Neural cell (in vitro differentiated cells): ENCODE results near the gene POGZ. TPM values are rescaled to one million over a fixed set of nuclear protein-coding genes. Genes with fewer than 3 reads are reported as not detected.

ENCODE experiments used
- H2AFZ ChIP-seq: fragments of 200-600, 300-800 bp; sonication (generic), shearing (Covaris generic); 2 replicates; pipeline ENCODE4 v1.6.0; 2014; ENCODE audit warnings: low read depth, mild to moderate bottlenecking, antibody characterized with exemption, low read length, moderate library complexity
- H3F3A ChIP-seq: fragments of 200-600 bp; shearing (Covaris generic); 2 replicates; pipeline ENCODE4 v1.6.1; 2016; ENCODE audit warnings: mild to moderate bottlenecking, moderate library complexity, mixed read lengths, antibody characterized with exemption, low read length; ENCODE audit not compliant: insufficient read depth, poor library complexity, severe bottlenecking
- H3K27ac ChIP-seq: fragments of 200-600, 300-800 bp; sonication (generic), shearing (Covaris generic); 2 replicates; pipeline ENCODE4 v1.5.1; 2014; ENCODE audit warnings: mild to moderate bottlenecking, low read length, moderate library complexity
- H3K27me3 ChIP-seq: fragments of 300-800, 200-600 bp; sonication (generic), shearing (Covaris generic); 2 replicates; pipeline ENCODE4 v1.6.0; 2014; ENCODE audit warnings: mild to moderate bottlenecking, low read depth, low read length, moderate library complexity; ENCODE audit not compliant: insufficient read depth
- H3K36me3 ChIP-seq: fragments of 300-800, 200-600 bp; sonication (generic), shearing (Covaris generic); 2 replicates; pipeline ENCODE4 v1.5.1; 2014; ENCODE audit warnings: mild to moderate bottlenecking, antibody characterized with exemption, low read length, moderate library complexity; ENCODE audit not compliant: insufficient read depth
- H3K4me2 ChIP-seq: fragments of 300-800, 200-600 bp; sonication (generic), shearing (Covaris generic); 2 replicates; pipeline ENCODE4 v1.6.0; 2014; ENCODE audit warnings: mild to moderate bottlenecking, low read length
- H3K4me3 ChIP-seq: fragments of 300-800, 200-600 bp; sonication (generic), shearing (Covaris generic); 2 replicates; pipeline ENCODE4 v1.5.1; 2014; ENCODE audit warnings: mild to moderate bottlenecking, low read length, moderate library complexity
- H3K79me2 ChIP-seq: fragments of 200-600 bp; shearing (Covaris generic); replicated peaks from 2 replicates; pipeline ENCODE4 v1.6.0; 2014; ENCODE audit warnings: mild to moderate bottlenecking, low read length, moderate library complexity; ENCODE audit not compliant: insufficient read depth
- H3K9ac ChIP-seq: fragments of 300-800, 200-600 bp; sonication (generic), shearing (Covaris generic); 2 replicates; pipeline ENCODE4 v1.6.1; 2016; ENCODE audit warnings: mild to moderate bottlenecking, low read length, mixed read lengths
- H3K9me2 ChIP-seq: fragments of 200-600 bp; shearing (Covaris generic); 2 replicates; pipeline ENCODE4 v1.6.1; 2016; ENCODE audit warnings: mild to moderate bottlenecking, low read length, mixed read lengths; ENCODE audit not compliant: insufficient read depth
- H3K9me3 ChIP-seq: fragments of 200-600, 300-800 bp; sonication (generic), shearing (Covaris generic); 2 replicates; pipeline ENCODE4 v1.6.1; 2016; ENCODE audit warnings: mild to moderate bottlenecking, mixed run types, low read length, moderate library complexity, mixed read lengths
- H4K20me1 ChIP-seq: fragments of 200-600 bp; shearing (Covaris generic); 2 replicates; pipeline ENCODE4 v1.6.1; 2016; ENCODE audit warnings: mild to moderate bottlenecking, mixed run types; ENCODE audit not compliant: insufficient read depth
- EP300 ChIP-seq: fragments of 450-650 bp; conservative IDR thresholded peaks from 2 replicates; pipeline ENCODE4 v1.6.1; 2014; ENCODE audit warnings: antibody characterized with exemption, mild to moderate bottlenecking, moderate library complexity; ENCODE audit not compliant: poor library complexity, severe bottlenecking
- EZH2 ChIP-seq: fragments of 200-600, 300-800 bp; shearing (Covaris generic), sonication (generic); IDR thresholded peaks from 2 replicates; pipeline ENCODE4 v1.6.1; 2014; ENCODE audit warnings: antibody characterized with exemption, low read length, borderline replicate concordance, mild to moderate bottlenecking; ENCODE audit not compliant: insufficient read depth, poor library complexity, severe bottlenecking
- MXI1 ChIP-seq: fragments of 450-650 bp; conservative IDR thresholded peaks from 2 replicates; pipeline ENCODE4 v1.6.1; 2014; ENCODE audit warnings: antibody characterized with exemption, mild to moderate bottlenecking; ENCODE audit not compliant: poor library complexity, severe bottlenecking
- POLR2AphosphoS5 ChIP-seq: IDR thresholded peaks from 2 replicates; pipeline ENCODE4 v1.6.1; 2012
- RAD21 ChIP-seq: fragments of 450-650 bp; conservative IDR thresholded peaks from 2 replicates; pipeline ENCODE4 v1.6.1; 2014; ENCODE audit warnings: antibody characterized with exemption, mild to moderate bottlenecking, moderate library complexity
- SMC3 ChIP-seq: fragments of 450-650 bp; conservative IDR thresholded peaks from 2 replicates; pipeline ENCODE4 v1.6.1; 2014; ENCODE audit warnings: antibody characterized with exemption, mild to moderate bottlenecking, moderate library complexity; ENCODE audit not compliant: poor library complexity
- TAF1 ChIP-seq: IDR thresholded peaks from 2 replicates; pipeline ENCODE4 v1.6.1; 2012; ENCODE audit warnings: low read depth
- polyA plus RNA-seq: library from polyadenylated mRNA; depleted of rRNA; stranded (reverse); fragments of >200 nt; gene quantifications from 2 replicates; pipeline ENCODE4 v1.2.3, GENCODE V29; 2014
- TF ChIP-seq, protein P1 (sequence below): IDR thresholded peaks from 2 replicates; pipeline ENCODE4 v1.6.1; 2012; ENCODE audit warnings: borderline replicate concordance
- TF ChIP-seq, protein P2 (sequence below): fragments of 450-650 bp; IDR thresholded peaks from 2 replicates; pipeline ENCODE4 v1.5.1; 2014; ENCODE audit warnings: antibody characterized with exemption, mild to moderate bottlenecking, moderate library complexity; ENCODE audit not compliant: poor library complexity, severe bottlenecking

The POGZ gene
- polyA plus RNA-seq, 1 donor from 2014 or later, result 50.2 TPM

DNA sequence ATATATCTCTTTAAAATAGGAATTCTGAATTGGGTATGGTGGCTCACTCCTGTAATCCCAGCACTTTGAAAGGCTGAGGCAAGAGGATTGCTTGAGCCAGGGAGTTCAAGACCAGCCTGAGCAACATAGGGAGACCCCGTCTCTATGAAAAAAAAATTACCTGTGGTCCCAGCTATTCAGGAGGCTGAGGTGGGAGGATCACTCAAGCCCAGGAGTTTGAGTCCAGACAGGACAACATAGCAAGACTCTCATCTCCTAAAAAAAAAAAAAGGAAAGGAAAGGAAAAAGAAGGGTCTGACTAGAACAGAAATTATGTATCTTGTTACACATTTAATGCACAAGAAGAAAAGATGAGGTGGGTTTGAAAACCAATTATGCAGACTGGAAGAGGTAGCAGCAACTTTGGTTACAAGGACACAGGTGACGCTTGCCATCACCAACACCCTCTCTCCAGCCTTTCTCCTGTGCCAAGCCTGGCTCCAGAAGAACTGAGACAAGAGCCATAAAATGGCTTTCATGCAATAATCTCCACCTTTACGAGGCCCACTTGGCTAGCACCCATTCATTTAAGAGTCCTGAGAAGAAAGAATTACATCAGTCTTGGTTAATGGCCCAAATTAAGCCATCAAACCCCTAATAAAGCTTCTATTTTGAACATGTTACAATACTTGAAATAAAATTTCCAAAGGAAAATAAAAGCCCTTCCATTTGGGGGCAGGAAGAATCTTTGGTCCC, 82.0 kb downstream of the POGZ start:
- H4K20me1 ChIP-seq, result no peaks in the 10 kb centered on the region
- H3K27ac ChIP-seq, result no peak overlapping the region
- no peaks in the 10 kb centered on the region for H3K79me2 ChIP-seq
- H3K9ac ChIP-seq, result no peak overlapping the region
- H3K4me3 ChIP-seq, result no peak overlapping the region
- no peaks in the 10 kb centered on the region for H3K36me3 ChIP-seq
- no peak overlapping the region for H3K4me2 ChIP-seq
- H3K9me3 ChIP-seq, result no peaks in the 10 kb centered on the region
- no peaks in the 10 kb centered on the region for H3K9me2 ChIP-seq
- H3K27me3 ChIP-seq, result no peaks in the 10 kb centered on the region
- TF ChIP-seq, protein P1, sequence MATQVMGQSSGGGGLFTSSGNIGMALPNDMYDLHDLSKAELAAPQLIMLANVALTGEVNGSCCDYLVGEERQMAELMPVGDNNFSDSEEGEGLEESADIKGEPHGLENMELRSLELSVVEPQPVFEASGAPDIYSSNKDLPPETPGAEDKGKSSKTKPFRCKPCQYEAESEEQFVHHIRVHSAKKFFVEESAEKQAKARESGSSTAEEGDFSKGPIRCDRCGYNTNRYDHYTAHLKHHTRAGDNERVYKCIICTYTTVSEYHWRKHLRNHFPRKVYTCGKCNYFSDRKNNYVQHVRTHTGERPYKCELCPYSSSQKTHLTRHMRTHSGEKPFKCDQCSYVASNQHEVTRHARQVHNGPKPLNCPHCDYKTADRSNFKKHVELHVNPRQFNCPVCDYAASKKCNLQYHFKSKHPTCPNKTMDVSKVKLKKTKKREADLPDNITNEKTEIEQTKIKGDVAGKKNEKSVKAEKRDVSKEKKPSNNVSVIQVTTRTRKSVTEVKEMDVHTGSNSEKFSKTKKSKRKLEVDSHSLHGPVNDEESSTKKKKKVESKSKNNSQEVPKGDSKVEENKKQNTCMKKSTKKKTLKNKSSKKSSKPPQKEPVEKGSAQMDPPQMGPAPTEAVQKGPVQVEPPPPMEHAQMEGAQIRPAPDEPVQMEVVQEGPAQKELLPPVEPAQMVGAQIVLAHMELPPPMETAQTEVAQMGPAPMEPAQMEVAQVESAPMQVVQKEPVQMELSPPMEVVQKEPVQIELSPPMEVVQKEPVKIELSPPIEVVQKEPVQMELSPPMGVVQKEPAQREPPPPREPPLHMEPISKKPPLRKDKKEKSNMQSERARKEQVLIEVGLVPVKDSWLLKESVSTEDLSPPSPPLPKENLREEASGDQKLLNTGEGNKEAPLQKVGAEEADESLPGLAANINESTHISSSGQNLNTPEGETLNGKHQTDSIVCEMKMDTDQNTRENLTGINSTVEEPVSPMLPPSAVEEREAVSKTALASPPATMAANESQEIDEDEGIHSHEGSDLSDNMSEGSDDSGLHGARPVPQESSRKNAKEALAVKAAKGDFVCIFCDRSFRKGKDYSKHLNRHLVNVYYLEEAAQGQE, result no peak
- TF ChIP-seq EP300, result no peak
- H3F3A ChIP-seq, result no peaks in the 10 kb centered on the region
- H2AFZ ChIP-seq, result no peak overlapping the region

GRCh38 chr1:151373196-151373595, 86.1 kb downstream of the POGZ start:
- H3F3A ChIP-seq, result no peaks in the 10 kb centered on the region
- no peaks in the 10 kb centered on the region for H4K20me1 ChIP-seq
- H3K27ac ChIP-seq, result no peak overlapping the region
- no peaks in the 10 kb centered on the region for H3K9me3 ChIP-seq
- H3K4me2 ChIP-seq, result no peak overlapping the region
- H3K27me3 ChIP-seq, result no peaks in the 10 kb centered on the region
- no peak for TF ChIP-seq POLR2AphosphoS5
- no peak overlapping the region for H3K9ac ChIP-seq
- H3K9me2 ChIP-seq, result no peaks in the 10 kb centered on the region
- no peak overlapping the region for H2AFZ ChIP-seq
- no peak overlapping the region for H3K4me3 ChIP-seq
- no peaks in the 10 kb centered on the region for H3K36me3 ChIP-seq
- no peaks in the 10 kb centered on the region for H3K79me2 ChIP-seq

GRCh38 chr1:151372058-151372934, 87.0 kb downstream of the POGZ start, which contains the start of gene SELENBP1:
SELENBP1 (minus strand) TSS chr1:151372705; CDS start chr1:151372641, 64 bp downstream.
- H3K9ac ChIP-seq, result no peak within 1 kb of the TSS
- no peaks in the 10 kb centered on the region for H4K20me1 ChIP-seq
- H3F3A ChIP-seq, result no peaks in the 10 kb centered on the region
- no peak within 1 kb of the TSS for H3K4me3 ChIP-seq
- no peaks in the 10 kb centered on the region for H3K27me3 ChIP-seq
- H2AFZ ChIP-seq, result no peak within 1 kb of the TSS
- no peaks in the 10 kb centered on the region for H3K9me2 ChIP-seq
- H3K79me2 ChIP-seq, result no peaks in the 10 kb centered on the region
- no peaks in the 10 kb centered on the region for H3K36me3 ChIP-seq
- no peak within 1 kb of the TSS for H3K4me2 ChIP-seq
- no peak for TF ChIP-seq RAD21
- no peak for TF ChIP-seq EZH2
- TF ChIP-seq SMC3, result no peak
- TF ChIP-seq POLR2AphosphoS5, result no peak
- no peak for TF ChIP-seq MXI1
- TF ChIP-seq, protein P2, sequence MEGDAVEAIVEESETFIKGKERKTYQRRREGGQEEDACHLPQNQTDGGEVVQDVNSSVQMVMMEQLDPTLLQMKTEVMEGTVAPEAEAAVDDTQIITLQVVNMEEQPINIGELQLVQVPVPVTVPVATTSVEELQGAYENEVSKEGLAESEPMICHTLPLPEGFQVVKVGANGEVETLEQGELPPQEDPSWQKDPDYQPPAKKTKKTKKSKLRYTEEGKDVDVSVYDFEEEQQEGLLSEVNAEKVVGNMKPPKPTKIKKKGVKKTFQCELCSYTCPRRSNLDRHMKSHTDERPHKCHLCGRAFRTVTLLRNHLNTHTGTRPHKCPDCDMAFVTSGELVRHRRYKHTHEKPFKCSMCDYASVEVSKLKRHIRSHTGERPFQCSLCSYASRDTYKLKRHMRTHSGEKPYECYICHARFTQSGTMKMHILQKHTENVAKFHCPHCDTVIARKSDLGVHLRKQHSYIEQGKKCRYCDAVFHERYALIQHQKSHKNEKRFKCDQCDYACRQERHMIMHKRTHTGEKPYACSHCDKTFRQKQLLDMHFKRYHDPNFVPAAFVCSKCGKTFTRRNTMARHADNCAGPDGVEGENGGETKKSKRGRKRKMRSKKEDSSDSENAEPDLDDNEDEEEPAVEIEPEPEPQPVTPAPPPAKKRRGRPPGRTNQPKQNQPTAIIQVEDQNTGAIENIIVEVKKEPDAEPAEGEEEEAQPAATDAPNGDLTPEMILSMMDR, result no peak
- TF ChIP-seq, protein P1, result no peak
- no peak for TF ChIP-seq TAF1
- no peak for TF ChIP-seq EP300
- no peaks in the 10 kb centered on the region for H3K9me3 ChIP-seq
- no peak within 1 kb of the TSS for H3K27ac ChIP-seq
